KBM-7 (cell line): ENCODE data around the gene MIOX.

ENCODE experiments used
- DNase-seq: peaks from one replicate; pipeline ENCODE4 v3.0.0-alpha.2; 2015
- in situ Hi-C: fragments of 300-500 bp; cut with MboI; formaldehyde crosslinking; loops from 2 replicates; pipeline ENCODE4 v1.14.3; 2020; ENCODE audit warnings: low sequenced_read_pairs, low pct_unique_long_range_greater_than_20kb, mixed read lengths

MIOX gene

DNA sequence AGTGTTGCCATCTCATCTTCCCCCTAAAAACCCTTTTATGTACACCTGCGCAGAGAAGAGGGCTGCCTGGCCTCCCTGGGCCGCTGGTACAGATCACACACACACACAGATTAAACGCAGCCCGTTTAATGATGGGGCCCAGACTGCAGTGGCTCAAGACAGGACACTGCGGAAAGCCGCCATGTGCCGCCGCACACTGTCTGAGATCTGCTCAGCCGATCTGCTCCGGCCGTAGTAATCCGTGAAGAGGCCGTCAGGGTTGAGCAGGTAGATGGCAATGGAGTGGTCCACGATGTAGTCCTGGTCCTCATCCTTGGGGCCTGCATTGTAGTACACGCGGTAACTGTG is 36.8 kb downstream of the MIOX start:
- in situ Hi-C loops, result no loop called here
- no peak for DNase-seq

DNA sequence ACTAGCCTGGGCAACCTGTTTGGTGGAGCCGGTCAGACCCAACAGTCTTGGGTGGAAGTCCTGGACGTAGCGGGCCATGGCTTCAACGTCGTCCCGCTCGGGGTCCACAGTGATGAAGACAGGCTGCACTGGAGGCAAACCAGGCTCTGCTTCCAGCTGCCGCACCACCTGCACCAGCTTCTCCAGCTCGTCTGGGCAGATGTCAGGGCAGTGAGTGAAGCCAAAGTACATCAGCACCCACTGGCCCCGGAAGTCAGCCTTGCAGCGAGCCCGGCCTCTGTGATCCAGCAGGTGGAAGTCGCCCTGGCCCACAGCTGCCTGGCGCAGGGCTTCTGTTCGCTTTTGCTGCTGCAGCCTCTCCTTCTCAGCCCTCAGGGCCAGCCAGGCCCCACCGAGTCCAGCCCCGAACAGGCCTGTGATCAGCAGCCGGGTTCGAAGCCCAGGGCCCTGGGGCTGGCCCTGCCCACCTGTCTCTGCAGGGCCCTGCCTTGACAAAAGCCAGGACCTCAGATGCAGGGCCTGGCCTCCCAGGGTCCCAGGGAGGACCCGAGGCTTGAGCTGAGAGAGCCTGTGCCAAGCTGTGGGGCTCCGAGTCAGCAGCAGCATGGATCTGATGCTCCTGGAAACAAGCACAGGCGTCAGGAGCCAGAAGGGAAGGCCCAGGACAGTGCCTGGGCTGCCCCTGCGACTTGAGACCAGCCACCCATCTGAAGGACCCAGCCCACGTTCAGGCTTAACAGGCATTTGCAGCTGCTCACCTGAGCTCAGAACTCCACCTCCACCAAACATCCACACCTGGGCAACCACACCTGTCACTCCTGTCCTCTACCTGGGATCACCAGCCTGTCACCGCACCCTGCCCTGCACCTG is 37.4 kb downstream of the MIOX start:
- in situ Hi-C loops, result no loop called here
- DNase-seq, result no peak

DNA sequence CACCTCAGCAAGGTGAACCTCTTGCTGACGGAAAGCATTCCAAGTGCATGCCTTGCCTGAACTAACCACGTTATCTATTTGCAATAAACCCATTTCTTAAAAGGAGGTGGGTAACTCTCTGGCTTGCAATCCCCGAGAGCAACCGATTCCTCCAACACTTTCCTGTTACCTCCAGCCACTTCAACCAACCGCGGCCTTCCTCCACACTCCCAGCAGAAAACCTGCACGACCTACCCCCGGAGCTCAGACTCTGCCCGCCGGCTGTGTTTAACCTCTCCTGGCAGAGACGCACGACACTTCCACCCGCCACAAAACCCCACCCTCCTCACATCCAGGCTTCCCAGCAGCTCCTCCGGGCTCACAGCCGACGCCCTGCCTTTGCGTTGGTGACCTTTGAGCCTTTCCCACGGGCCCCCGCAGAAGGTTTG is 38.0 kb downstream of the MIOX start:
- peak; percentile 57 for DNase-seq
- in situ Hi-C loops, result no loop called here

DNA sequence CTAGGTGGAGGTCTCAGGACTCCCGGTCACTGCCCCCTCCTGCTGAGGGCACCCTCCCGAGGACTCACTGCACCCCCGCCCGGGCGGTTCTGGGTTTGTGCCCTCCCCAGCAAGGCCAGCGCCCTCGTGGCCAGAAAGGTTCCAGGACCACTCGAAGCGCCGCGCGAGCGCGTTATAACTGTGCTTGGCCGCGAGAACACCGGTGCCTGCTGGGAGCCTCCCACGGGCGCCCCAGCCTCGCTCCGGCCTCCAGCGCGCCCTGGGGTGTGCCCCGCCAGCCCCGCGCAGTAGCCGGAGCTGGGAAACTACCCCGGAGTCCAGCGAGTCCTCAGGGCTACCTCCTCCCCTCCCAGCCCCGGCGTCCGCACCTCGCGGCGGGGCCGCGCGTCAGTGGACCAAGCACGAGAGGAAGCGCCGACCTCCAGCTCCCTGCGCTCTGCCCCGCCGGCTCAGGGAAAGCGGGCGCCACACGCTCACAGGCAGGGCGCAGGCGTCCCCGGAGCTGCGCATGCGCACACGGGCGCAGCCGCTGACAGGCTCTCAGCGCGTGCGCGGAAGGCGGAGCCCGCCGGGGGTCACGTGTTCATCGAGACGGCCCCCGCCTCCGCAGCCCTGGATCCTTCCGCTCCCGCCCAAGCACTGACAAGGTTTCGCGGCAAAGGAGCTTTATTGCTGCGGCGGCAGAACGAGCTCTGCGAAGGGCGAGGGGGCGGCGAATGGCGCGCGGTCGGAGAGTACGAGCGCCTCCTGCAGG is 38.6 kb downstream of the MIOX start, which contains the start of gene SCO2:
Gene SCO2, minus strand, starts transcription at position 495 of the 754 bp plus-strand sequence. CDS start 1,187 bp downstream, outside the sequence.
- in situ Hi-C loops, result no loop called here
- peak; percentile 98 for DNase-seq

DNA sequence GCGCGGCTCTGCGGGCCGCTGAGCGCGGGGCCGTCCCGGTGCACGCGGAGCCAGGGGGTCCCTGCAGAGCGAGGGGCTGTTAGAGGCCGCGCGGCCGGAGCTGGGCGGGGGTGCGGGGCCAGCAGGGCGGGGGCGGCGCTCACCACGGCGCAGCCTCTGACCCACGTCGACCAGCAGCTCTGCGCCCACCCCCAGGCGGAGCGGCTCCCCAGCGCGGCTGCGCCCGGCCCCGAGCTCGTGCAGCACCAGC is 39.1 kb downstream of the MIOX start:
- in situ Hi-C loops, result no loop called here
- DNase-seq, result no peak

DNA sequence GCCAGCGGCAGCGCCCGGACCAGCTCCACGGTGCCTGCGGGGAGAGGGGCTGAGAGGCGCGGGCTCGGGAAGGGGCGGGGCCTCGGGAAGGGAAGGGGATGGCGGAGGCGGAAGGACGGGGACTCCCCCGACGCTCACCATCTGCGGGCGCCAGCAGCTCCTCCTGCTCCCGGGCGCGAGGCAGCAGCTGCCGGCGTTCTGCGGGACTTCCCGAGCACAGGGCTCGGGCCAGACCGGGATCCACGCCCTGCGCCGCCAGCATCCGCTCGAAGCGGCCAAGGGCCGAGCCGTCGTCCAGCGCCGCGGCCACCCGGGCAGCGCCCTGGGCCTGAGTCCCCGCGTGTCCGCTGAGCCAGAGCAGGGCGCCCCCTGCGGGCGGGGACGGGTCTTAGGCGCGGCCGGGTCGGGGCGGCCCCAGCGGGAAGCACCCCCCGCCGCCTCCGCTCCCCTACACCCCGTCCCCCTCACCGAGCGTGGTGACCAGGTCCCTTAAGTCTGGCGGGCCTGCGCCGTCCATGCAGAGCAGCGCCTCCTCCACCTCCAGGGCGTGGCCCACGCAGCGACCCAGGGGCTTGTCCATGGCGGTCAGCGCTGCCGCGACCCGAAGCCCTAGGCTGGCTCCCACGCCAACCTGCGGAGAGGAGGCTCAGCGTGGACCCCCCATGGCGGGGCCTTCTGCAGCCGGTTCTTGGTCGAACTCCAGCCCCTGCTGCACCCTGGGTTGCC is 39.6 kb downstream of the MIOX start:
- DNase-seq, result peak; percentile 87
- in situ Hi-C loops, result no loop called here

DNA sequence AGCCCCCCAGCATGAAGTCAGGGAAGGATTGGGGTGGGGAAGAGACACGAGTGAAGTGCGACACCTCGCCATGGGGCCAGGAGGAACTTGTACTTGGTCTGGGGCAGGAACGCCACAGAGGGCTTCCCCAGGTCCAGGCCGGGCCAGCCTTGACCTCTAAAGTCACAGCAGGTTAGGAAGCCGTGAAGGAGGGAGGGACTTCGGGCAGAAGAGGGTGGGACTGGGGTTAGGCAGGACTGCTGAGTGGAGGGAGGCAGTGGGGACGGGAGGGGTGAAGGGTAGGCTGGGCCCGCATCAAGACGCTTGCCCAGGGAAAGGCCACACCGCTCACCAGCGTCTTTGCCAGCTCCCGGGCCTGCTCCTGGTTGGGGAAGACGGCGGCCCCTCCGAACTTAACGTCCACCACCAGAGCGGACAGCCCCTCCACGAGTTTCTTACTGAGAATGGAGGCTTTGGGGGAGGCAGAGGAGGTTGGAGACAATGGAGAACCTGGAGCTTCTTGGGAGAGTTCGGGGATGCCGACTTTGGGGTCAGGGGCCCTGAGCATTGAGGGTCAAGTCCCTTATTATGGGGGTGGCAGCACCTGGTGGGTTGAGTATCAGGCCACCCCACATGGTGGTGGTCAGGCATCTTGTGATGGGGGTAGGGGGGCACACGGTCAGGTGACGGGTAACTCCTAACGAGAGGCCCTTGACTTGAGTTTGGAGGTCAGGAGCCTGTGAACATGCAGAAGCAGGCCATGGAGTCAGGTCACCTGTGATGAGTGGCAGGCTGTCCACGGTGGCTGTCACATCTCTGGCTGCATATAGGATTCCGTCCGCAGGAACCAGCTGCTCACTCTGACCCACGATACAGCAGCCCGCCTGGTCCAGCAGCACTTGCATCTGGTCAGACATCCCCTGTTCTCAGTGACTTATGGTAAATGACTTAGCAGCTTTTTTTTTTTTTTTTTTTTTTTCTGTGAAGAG is 40.5 kb downstream of the MIOX start:
- DNase-seq, result peak; percentile 70
- in situ Hi-C loops, result no loop called here

DNA sequence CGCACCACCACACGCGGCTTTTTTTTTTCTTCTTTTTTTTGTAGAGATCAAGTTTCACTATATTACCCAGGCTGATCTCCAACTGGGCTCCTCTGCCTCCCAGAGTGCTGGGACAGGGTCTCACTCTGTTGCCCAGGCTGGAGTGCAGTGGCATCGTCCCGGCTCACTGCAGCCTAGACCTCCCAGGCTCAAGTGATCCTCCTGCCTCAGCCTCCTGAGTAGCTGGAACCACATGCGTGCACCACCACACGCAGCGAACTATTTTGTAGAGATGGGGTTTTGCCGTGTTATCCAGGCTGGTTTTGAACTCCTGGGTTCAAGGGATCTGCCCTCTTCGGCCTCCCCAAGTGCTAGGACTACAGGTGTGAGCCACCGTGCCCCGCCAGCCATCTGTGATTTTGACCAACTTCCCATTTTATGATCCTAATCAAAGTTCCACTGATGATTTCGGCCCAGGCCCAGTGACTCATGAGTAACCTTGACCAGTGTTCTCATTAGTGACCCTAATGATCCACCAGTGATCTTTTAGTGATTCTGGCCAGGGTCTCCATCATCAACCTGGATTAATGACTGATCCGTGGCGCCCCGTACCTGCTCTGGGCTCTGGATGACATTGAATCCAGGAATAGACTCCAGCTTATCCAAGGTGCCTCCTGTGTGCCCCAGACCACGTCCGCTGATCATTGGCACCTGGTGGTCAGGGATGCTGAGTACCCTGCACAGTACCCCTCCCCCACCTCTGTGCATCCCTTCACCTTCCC is 41.4 kb downstream of the MIOX start:
- no peak for DNase-seq
- in situ Hi-C loops, result no loop called here

DNA sequence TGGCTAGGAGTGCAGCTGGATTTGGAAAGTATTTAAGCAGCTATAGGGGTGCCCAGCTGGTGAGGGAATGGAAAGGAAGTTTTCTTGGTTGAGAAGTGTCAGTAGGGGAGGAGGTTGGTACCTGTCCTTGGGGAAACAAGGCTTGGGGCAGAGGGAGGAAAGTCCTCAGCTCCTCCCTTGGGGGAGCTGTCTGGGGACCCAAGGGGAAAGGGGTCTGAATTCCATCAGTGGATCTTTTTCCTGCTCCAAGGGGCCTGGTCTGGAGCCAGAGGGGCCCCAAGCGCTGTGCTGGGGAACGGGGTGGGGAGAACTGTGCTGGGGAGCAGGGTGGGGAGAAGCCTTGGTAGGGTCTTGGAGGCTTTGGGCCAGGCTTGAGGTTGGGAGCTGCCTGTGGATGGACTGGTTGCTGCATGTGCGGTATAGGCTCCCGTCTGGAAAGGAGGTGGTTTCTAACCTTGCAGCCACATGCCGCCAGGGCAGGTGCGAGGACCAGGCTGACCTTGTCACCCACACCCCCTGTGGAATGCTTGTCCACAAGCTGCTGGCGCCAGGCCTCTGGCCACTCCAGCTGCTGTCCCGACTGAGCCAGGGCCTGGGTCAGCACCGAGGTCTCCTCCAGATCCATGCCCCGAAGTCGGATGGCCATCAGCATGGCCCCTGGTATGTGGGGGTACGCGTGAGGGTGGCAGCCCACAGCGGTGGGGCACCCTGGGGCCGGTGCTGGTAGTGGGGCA is 42.2 kb downstream of the MIOX start:
- no peak for DNase-seq
- in situ Hi-C loops, result no loop called here

DNA sequence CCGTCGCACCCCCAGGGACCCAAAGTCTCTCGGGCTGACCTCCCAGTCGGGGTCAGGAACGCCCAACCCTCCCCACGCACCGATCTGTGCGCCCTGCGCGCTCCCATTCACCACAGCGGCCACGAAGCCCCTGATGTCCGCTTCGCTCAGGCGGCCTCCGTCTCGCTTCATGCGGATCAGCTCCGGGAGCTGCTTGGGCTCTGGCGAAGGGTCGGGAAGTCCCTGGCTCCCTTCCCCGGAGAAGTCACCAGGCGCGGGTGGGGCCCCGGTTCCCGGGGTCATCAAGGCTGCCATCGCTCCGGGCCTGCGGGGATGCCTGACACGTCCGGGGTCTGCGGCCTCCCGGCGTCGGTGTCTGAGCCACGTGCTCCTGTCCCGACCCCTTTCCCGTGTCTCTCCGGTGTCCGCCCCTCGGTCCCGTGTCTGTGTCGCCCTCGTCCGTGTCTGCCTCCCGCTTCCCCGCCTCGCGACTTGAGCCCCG is 42.8 kb downstream of the MIOX start:
- no peak for DNase-seq
- in situ Hi-C loops, result no loop called here

DNA sequence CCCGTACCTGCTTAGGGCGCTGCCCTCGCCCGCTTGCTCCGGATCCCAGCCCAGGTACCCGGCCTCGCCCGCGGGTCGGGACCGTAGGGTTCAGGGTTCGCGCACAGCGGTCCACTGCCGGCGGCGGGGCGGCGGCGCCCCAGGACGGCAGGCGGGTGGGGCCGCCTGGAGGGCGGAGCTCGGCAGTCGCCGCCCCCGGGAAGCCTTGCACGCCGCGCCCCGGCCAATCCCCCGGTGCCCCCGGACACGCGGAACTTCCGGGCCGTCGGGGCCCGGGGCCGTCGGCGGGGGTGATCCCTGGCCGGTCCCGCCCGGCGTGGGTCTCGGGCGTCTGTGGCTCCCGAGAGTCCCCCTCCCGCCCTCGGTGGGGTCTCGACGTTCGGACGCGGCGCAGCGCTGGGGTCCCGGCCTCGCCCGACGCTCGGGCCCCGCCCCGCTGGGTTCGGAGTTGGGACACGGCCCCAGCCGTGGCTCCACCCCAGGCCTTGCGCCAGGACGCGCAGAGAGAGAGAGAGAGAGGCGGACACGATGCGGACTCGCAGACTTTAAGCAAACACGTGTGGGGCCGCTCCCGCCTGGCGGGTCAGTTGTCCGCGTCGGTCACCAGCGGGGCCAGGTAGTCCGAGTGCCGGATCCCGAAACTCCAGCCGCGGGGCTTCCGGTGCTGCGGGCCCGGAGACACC is 43.4 kb downstream of the MIOX start, which contains the start of gene TYMP:
Gene TYMP, minus strand, starts transcription at position 116 of the 683 bp plus-strand sequence. CDS start 303 bp downstream, outside the sequence.
- no peak for DNase-seq
- in situ Hi-C loops, result no loop called here

DNA sequence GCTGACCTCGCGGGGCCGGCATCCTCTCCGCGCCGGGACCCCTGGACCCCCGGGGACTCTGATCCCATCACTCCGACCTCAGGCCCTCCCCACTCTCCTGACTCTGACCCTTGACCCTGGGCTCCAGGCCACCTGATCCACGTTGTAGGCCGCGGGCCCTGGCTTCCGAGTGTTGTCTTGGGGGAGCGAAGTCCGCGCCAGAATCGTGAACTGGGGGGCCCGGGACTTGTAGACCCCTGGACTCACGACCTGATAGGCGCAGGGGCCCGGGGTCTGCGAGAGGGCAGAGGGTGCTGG is 43.9 kb downstream of the MIOX start:
- in situ Hi-C loops, result no loop called here
- no peak for DNase-seq

DNA sequence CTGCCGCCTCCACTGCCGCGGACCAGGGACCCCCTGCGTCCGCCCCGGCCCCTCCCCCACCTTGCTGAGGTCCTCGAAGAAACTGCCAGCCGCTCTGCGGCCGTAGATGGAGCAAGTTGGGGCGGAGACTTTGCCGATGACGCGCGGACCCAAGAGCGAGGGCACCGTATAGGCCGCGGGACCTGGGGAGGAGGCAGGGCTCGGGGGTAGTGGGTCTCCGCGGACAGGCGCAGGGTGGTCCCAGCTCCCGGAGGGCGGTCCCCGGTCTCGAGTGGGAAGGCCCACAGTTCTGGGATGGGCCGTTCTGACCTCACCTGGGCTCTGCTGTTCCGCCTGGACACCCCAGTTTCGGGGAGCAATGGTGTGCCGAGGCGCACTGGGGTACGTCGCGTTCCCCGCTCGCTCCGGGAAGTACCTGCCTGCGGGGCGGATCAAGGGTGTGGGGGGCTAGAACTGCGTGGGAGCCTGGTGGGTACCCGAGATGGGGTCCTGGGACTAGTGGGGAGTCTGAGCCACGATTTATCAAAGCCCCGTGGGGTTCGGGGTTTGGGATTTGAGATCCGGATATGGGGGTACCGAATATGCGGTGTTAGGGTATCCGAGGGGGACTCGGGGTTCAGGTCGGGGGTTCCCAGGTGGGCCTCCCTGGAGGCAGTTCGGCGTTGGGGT is 44.4 kb downstream of the MIOX start:
- in situ Hi-C loops, result no loop called here
- DNase-seq, result no peak

DNA sequence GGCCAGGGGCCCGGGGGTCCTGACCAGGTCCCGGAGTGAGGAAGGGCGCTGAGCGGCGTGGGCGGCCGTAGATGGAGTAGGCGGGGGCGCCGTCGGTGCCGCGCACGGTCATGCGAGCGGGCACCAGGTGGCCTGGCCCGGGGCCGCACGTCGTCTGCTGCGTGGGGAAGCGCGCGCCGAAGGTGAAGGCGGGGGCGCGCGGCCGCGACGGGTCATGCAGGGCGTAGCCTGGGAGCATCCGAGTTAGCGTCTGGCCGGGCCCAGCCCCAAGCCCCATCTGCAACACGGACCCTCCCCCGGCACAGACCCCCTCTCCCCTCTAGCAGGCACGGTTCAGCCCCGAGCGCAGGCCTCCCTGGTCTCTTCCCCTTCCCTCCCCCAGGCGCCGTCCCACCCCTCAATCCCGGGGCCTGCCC is 44.9 kb downstream of the MIOX start:
- DNase-seq, result no peak
- in situ Hi-C loops, result no loop called here

DNA sequence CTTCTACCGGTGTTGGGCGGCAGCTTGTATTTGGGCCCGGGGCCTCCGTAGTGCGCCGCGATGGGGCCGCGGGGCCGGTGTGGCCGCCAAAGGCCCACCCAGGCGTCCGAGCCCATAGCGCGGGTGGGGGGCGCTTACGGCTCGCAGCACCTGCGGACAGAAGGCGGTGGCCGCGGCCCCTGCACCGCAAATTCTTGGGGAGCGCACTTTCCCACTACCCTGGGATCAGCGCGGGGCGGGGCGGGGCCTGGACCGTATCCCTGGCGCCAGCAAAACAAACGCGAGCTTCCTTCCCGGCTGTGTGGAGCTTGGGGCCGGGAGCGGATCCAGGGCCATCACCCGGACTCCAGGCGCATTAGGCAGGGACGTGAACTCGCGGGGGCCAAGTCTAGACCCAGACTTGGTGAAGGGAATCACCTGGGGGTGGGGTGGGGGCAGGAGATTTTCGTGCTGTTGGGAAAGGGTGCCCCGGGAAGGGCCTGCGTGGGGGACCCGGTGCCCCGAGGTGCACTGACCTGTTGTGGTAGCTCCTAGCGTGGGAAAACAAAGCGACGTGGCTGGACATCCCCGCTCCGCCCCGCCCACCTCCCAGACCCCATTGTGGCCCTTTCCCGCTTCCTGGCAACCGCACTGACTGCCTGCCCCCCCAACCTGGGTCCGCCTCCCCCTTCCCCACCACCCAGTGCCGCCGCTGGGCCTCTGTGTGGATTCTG is 45.5 kb downstream of the MIOX start:
- in situ Hi-C loops, result no loop called here
- DNase-seq, result no peak
